GM18505 (cell line): ENCODE measurements around the gene NEDD4.
"Not testable (repeated sequence)": the region's sequence is repeated elsewhere in the genome, so short reads cannot be mapped to it uniquely, and the experiment has no call there.

Experiments
- ATAC-seq: cut with Tn5 transposase; IDR thresholded peaks from one replicate; pipeline ENCODE4 v1.9.1; 2021; ENCODE audit not compliant: unreplicated experiment
- POLR2A ChIP-seq: IDR thresholded peaks from 4 replicates; pipeline ENCODE4 v1.6.1; 2011; ENCODE audit warnings: borderline replicate concordance; ENCODE audit not compliant: insufficient read depth, insufficient read length; ENCODE audit errors: extremely low read depth

The NEDD4 gene

DNA sequence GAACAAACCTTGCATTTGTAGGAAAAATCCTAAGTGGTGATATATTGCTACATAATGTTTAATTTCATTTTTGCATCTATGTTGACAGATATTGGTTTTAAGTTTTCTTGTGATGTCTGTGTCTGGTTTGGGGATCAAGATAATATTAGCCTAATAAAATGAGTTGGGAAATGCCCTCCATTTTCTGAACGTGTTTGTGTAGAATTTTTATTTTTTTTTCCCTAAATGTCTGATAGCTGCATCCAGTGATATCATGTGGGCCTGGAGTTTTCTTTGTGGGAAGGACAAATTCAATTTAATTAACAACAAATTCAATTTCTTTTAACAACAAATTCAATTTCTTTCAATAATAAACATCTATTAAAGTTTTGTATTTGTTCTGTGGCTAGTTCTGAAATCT lies 35.1 kb downstream of the NEDD4 start:
- no peak for TF ChIP-seq POLR2A
- ATAC-seq, result no peak

- ATAC-seq, result no peak
These were observed 38.4 kb downstream of the NEDD4 start for GRCh38 chr15:55954862-55955605.

DNA sequence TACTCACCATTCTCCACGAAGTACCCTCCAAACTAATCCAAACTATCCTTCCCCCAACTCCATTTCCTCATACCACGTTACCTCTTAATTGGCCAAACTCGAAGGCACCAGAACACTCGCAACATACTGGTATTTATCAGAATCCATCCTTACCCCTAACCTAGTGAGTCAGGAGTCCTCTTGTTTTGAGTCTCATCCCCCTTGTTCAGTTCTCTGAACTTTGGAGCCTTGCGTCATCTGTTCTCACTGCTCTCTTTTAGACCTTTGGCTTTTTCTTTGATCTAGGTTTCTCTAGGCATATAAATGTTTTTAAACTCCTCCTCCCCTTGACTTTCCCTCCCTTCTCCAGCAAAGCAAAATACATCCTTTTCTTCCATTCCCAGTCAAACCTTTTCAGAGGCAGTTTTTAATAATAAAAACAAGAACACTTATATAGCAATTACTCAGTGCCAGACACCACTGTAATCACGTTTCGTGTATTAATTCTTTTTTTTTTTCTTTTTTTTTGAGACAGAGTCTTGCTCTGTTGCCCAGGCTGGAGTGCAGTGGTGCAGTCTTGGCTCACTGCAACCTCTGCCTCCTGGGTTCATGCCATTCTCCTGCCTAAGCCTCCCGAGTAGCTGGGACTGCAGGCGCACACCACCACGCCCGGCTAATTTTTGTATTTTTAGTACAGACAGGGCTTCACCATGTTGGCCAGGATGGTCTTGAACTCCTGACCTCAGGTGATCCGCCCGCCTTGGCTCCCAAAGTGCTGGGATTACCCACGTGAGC lies 40.7 kb downstream of the NEDD4 start:
- not testable (repeated sequence) for ATAC-seq

More at GRCh38 chr15:55954862-55955605, 38.4 kb downstream of the NEDD4 start:
- TF ChIP-seq POLR2A, result no peak

- ATAC-seq, result not testable (repeated sequence)
These were observed 48.8 kb downstream of the NEDD4 start for GRCh38 chr15:55944606-55945005.

DNA sequence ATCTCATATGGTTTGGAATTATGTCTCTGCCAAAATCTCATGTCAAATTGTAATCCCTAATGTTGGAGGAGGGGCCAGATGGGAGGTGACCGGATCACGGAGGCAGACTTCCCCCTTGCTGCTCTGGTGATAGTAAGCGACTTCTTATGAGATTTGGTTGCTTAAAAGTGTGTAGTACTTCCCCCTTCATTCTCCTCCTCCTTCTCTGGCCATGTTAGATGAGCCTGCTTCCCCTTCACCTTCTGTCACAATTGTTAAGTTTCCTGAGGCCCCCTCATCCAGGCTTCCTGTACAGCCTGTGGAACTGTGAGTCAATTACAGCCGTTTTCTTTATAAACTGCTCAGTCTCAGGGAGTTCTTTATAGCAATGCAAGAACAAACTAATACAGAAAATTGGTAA lies 51.1 kb downstream of the NEDD4 start:
- ATAC-seq, result no peak

GRCh38 chr15:55937040-55937439 lies 56.4 kb downstream of the NEDD4 start:
- ATAC-seq, result no peak
- no peak for TF ChIP-seq POLR2A

More for the DNA sequence above, 51.1 kb downstream of the NEDD4 start:
- TF ChIP-seq POLR2A, result no peak

- no peak for TF ChIP-seq POLR2A
- no peak for ATAC-seq
These were observed 64.5 kb downstream of the NEDD4 start for GRCh38 chr15:55928955-55929354.

DNA sequence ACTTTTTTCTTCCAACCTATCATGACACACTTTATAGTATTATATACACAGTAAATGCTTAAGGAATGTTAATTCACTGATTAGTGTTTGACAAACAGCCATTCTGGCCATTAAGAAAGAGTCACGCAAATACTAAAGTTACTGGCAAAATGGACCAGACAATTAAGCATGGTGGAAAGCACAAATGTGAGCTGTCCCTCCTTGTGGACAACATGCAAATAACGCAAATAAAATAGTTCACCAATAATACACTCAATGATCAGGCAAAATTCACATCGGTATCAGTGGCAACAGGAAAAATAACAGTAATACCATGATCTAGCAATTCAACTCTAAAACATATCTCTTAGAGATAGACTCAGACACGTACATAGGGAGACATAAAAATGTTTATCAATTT lies 71.7 kb downstream of the NEDD4 start:
- no peak for ATAC-seq
- no peak for TF ChIP-seq POLR2A

GRCh38 chr15:55917881-55918296 lies 75.5 kb downstream of the NEDD4 start:
- ATAC-seq, result no peak
- no peak for TF ChIP-seq POLR2A

- TF ChIP-seq POLR2A, result no peak
These were observed 76.6 kb downstream of the NEDD4 start for GRCh38 chr15:55916666-55917409.

DNA sequence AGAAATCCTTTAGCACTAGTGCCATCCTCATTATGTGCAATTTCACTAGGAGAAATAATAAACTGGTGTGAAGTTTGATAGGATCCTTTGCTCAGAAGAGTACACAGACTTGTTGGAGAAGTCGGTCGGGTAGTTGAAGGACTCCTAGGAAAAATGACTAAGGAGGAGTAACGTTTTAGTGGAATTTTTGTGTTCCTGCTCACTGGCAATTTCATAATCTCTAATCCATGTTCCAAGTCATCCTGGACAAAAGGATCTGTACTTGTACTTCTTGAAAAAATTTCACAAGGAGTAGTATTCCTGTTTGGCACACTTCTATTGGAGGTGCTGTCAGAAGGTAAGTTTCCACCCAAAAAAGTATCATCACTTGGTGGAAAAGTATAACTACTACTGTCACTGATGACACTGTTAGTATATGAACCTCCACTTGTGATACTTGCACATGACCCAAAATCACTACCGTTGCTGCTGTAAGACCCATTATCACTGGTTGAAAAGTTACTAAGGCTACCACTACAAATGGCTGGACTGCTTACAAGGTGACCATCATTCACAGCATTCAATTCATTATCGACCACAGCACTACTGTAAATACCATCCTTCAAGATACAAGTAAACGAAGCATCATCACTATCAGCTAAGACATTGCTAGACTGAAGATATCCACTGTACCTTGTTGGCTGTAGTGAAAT lies 77.4 kb downstream of the NEDD4 start:
- TF ChIP-seq POLR2A, result no peak
- ATAC-seq, result no peak

More at GRCh38 chr15:55916666-55917409, 76.6 kb downstream of the NEDD4 start:
- no peak for ATAC-seq

- no peak for TF ChIP-seq POLR2A
- no peak for ATAC-seq
These were observed 78.2 kb downstream of the NEDD4 start for GRCh38 chr15:55915221-55915620.

DNA sequence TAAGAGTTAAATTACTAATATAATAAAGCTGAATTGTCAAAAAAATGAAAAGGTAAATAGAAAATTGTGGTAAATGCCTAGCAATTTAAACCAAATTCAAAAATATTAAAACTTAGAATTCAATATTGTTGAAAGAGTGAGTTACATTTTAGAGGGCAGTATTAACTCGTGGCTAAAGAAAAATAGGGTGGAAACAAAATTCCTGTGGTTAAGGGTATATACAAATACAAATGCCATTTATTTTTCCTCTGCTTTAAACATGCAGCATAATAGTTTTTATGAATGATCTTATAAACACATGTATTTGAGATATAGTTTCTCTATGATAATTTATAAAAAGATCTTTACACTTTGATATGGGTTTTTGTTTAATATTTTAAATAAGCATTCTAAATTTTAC lies 79.0 kb downstream of the NEDD4 start:
- TF ChIP-seq POLR2A, result no peak
- ATAC-seq, result no peak
